Activated T-helper 2 cell treated with anti-CD3 and anti-CD28 coated beads, Interferon-gamma antibody, Interleukin-2, Interleukin-4, amounts not matched to agents 10 μg/mL and 5 μg/mL and 100 μg/mL, durations not matched to agents 14 hours and 24 hours and 36 hours (primary cell): Measurements from ENCODE around the gene SCAMP4. TPM values are rescaled to one million over a fixed set of nuclear protein-coding genes. Genes with fewer than 3 reads are reported as not detected.

Experiments used
- DNase-seq: peaks from one replicate; pipeline ENCODE4 v3.0.0; 2021; ENCODE audit warnings: low spot score
- H3K27ac Mint-ChIP-seq: one replicate; pipeline ENCODE4 v1.8.0; 2021; ENCODE audit warnings: mixed read lengths
- H3K27me3 Mint-ChIP-seq: one replicate; pipeline ENCODE4 v1.8.0; 2021; ENCODE audit warnings: low read depth, mixed read lengths
- H3K36me3 Mint-ChIP-seq: one replicate; pipeline ENCODE4 v1.8.0; 2021; ENCODE audit warnings: low read depth, mixed read lengths
- H3K4me1 Mint-ChIP-seq: one replicate; pipeline ENCODE4 v1.8.0; 2021; ENCODE audit warnings: low read depth, mixed read lengths
- H3K4me3 Mint-ChIP-seq: one replicate; pipeline ENCODE4 v1.8.0; 2021; ENCODE audit warnings: low read depth, mild to moderate bottlenecking, moderate library complexity, mixed read lengths
- H3K9me3 Mint-ChIP-seq: one replicate; pipeline ENCODE4 v1.8.0; 2021; ENCODE audit warnings: mixed read lengths
- intact Hi-C: fragments of 100-400 bp; cut with micrococcal nuclease; formaldehyde crosslinking; loops from one replicate; pipeline ENCODE4 v1.15.1; 2023
- total RNA-seq: library from RNA; stranded (reverse); gene quantifications from 2 replicates; pipeline ENCODE4 v1.2.3, GENCODE V29; 2022

The SCAMP4 gene
- total RNA-seq, 1 donor from 2014 or later, result 37.9 TPM

DNA sequence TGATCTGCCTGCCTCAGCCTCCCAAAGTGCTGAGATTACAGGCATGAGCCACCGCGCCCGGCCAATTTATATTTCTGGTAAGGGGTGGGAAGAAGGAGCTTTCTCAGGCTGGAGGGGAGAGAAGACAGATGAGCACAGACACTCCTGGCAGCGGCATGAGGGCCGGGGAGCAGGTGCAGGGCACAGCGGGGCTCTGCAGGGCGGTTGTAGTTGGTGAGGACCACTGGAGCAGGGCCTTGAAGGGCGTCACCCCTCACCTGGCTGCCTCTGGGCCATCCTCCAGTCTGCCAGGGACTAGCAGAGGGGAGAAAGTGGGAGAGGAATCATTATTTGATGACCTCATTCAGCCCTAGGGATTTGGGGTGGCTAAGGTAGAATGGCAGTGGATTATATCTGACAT is 27.2 kb downstream of the SCAMP4 start:
- intact Hi-C loops, result no loop called here
- H3K9me3 Mint-ChIP-seq, result peaks cover 9% of the 10 kb centered on the region
- H3K36me3 Mint-ChIP-seq, result peaks cover 33% of the 10 kb centered on the region

DNA sequence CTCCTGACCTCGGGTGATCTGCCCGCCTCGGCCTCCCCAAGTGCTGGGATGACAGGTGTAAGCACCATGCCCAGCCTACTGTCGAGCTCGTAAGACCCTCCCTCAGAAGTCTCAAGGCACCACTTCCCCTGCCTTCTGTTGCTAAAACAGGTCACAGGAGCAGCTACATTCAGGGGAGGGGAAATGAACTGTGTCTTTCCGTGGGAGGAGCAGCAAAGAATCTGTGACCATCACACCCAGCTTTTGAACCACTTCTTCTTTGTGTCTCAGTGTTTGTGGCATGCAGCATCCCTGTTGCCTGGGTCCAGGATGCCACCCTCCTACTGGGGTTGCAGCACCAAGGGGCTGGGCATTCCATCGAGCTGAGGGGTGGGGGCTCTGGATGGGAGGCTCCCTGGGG is 28.0 kb downstream of the SCAMP4 start:
- Mint-ChIP-seq H3K27me3 (no peaks in the 10 kb centered on the region), H3K36me3 (peaks cover 27% of the 10 kb centered on the region)

More for the DNA sequence above, 27.2 kb downstream of the SCAMP4 start:
- no peak for DNase-seq
- Mint-ChIP-seq H3K27ac (no peak overlapping the region), H3K27me3 (no peaks in the 10 kb centered on the region), H3K4me1 (peaks cover 13% of the 10 kb centered on the region), H3K4me3 (no peak overlapping the region)

DNA sequence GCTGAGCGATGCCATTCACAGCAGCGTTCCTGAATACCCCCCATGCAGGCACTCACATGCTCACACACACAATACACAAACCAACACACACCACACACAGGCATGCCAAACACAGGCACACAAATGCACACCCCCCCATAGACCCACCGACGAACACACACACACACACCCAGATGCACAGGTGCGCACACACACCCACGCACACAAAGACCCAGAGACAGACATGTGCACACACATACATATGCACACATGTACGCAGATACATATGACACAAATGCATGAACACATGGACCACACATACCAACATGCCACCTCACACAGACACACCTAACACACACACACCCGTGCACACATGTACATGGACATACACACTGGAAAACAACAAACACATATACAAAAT is 28.7 kb downstream of the SCAMP4 start:
- intact Hi-C loops, result no loop called here
- H3K27me3 Mint-ChIP-seq, result no peaks in the 10 kb centered on the region
- H3K4me1 Mint-ChIP-seq, result peaks cover 7% of the 10 kb centered on the region
- no peak overlapping the region for H3K4me3 Mint-ChIP-seq
- H3K36me3 Mint-ChIP-seq, result peaks cover 27% of the 10 kb centered on the region
- no peak for DNase-seq
- H3K27ac Mint-ChIP-seq, result no peak overlapping the region
- peaks cover 9% of the 10 kb centered on the region for H3K9me3 Mint-ChIP-seq

More for the DNA sequence above, 28.0 kb downstream of the SCAMP4 start:
- Mint-ChIP-seq H3K4me1 (peaks cover 7% of the 10 kb centered on the region), H3K27ac (no peak overlapping the region), H3K9me3 (peaks cover 9% of the 10 kb centered on the region), H3K4me3 (no peak overlapping the region)
- no peak for DNase-seq
- intact Hi-C loops, result no loop called here

DNA sequence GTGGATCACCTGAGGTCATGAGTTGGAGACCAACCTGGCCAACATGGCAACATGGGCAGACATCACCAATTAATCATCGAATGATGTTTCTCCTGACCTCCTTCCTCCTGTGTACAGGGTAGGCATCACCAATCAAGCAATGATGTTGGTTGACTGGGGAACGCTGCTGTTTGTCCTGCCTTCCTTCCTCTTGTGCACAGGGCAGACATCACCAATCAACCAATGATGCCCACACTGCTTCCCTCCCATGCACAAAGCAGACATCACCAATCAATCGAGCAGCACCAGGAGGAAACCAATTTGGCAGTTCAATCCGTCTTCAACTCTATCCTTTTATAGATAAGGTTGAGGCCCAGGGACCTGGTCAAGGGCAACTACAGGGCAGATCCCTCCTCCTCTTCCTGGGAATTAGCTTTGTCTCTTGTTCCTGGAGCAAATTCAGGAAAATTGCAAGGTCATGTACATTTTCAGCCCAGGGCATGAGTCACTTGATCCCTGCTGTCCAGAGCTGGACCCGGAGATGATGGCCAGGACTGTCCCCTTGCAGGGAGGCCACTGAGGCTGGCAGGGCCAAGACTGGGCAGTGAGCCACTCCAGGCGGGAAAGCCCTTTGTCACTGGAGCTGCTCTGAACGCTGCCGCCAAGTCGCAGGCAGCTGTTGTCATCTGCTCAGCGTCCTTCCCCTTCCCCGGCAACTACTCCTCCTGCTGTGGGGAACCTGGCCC is 30.4 kb downstream of the SCAMP4 start:
- Mint-ChIP-seq H3K27ac (no peak overlapping the region), H3K9me3 (peaks cover 9% of the 10 kb centered on the region), H3K27me3 (no peaks in the 10 kb centered on the region), H3K4me3 (no peak overlapping the region), H3K36me3 (peaks cover 27% of the 10 kb centered on the region), H3K4me1 (peaks cover 13% of the 10 kb centered on the region)
- intact Hi-C loops, result no loop called here
- no peak for DNase-seq

DNA sequence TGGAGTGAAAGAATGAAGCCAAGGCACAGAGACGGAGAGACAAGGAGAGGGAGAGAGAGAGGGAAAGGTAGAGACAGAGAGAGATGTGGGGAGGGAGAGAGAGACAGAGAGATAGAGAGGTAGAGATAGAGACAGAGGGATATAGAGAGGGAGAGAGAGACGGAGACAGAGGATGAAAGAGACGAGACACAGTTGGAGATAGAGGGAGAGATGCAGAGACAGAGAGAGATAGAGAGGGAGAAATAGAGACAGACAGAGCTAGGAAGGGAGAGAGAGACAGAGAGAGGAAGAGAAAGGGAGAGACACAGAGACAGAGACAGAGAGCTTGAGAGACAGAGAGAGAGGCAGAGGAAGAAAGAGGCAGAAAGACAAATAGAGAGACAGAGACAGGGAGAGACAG is 31.2 kb downstream of the SCAMP4 start:
- Mint-ChIP-seq H3K27ac (no peak overlapping the region), H3K9me3 (peaks cover 9% of the 10 kb centered on the region), H3K4me3 (no peak overlapping the region), H3K27me3 (no peaks in the 10 kb centered on the region), H3K4me1 (peaks cover 13% of the 10 kb centered on the region), H3K36me3 (peaks cover 27% of the 10 kb centered on the region)
- no peak for DNase-seq
- intact Hi-C loops, result no loop called here

DNA sequence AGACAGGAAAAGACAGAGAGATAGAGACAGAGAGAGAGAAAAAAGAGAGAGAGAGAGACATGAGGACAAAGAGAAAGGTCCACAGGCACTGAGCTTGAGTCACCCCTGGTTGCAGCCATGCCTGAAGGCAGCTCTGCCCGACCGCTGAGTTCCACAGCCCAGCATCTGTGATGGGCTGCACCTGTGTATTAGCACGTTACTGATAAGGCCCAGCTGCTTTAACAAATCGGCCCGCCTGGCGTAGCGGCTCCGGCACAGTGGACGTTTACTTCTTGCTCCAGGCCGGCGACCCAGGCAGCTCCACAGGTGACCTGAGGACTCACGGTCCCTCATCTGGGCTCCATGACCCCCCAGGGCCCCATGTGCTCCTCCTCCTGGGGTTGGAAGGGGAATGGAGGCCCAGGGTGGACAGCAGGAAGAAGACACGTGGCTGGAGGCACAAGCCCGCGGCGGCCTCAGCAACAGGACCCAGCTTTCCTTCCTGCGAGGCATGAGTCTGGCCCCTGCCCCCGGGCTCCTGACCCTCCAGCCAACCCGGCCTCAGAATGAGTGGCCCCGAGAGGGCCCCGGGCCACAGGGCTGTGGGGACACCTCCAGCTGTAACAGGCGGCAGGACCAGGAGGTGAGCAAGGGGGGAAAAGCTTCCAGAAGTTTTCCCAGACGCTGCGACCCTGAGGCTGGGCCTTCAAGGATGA is 31.9 kb downstream of the SCAMP4 start:
- peaks cover 4% of the 10 kb centered on the region for H3K9me3 Mint-ChIP-seq
- no peak for DNase-seq
- H3K4me1 Mint-ChIP-seq, result peaks cover 13% of the 10 kb centered on the region
- H3K27ac Mint-ChIP-seq, result peak overlapping the region; percentile 38
- H3K27me3 Mint-ChIP-seq, result no peaks in the 10 kb centered on the region
- no peak overlapping the region for H3K4me3 Mint-ChIP-seq
- H3K36me3 Mint-ChIP-seq, result peaks cover 24% of the 10 kb centered on the region
- intact Hi-C loops, result no loop called here

DNA sequence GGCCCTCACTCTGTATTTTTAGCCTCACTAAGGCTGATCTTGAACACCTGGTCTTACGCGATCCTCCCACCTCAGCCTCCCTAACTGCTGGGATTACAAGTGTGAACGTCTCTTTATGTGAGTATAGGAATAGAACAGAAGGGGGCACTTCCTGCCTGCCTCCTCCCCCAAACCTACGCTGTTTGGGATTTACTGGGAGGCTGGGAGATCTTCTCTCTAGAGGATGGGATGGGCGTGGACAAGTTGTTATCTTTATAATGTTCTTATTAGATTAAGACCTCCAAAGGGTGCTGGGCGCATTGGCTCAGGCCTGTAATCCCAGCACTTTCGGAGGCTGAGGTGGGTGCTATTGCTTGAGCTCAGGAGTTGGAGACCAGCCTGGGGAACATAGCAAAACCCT is 32.9 kb downstream of the SCAMP4 start:
- H3K27me3 Mint-ChIP-seq, result no peaks in the 10 kb centered on the region
- no peak overlapping the region for H3K4me3 Mint-ChIP-seq
- no peaks in the 10 kb centered on the region for H3K9me3 Mint-ChIP-seq
- peaks cover 23% of the 10 kb centered on the region for H3K36me3 Mint-ChIP-seq
- peak overlapping the region; percentile 33 for H3K27ac Mint-ChIP-seq
- no peak for DNase-seq
- intact Hi-C loops, result no loop called here
- H3K4me1 Mint-ChIP-seq, result peaks cover 17% of the 10 kb centered on the region

DNA sequence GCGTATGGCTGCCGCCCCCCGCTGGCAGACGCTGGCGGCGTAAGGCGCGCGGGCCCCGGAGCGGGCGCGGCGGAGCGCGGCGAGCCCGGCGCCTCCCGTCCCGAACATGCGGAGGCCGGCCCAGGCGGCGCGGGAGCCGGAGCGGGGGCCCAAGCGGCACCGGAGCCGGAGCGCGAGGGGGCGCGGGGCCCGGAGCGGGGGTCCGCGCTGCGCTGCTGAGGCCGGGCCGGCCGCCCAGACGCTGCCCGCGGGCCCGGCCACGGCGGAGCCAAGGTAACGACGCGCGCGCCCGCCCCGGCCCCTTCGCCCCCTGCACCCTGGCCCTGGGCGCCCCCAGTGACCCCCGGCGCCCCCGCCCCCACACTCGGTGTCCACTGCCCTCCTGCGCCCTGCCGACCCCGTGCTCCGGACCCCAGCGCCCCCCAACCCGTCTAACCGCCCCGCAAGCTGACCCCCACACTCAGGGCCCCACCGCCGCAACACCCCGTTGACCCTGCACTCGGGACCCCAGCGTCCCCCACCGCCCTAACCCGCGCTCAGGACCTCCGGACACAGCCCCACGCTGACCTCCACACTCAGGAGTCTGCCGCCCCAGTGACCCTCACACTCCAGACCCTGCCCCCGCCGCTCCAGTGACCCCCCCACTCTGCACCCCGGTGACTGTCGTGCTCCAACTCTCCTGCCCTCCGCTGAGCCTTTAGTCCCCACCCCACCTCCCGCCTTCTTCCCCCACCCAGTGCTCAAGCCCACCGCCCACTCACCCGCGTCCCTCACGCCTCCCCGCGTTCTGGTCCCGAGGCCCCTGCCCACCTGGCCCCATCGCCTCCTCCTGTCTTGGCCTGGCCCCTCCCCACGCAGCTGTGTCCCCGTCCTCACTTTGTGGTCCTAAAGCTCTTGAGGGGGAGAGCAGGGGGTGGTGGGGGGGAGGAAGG is 36.2 kb downstream of the SCAMP4 start, which contains the start of gene CSNK1G2:
CSNK1G2 (plus strand) TSS at position 27 of the 932 bp plus-strand sequence. CDS start 28,601 bp downstream, outside the sequence.
- H3K4me1 Mint-ChIP-seq, result peaks cover 26% of the 10 kb centered on the region
- intact Hi-C loops, result no loop called here
- peak within 1 kb of the TSS; percentile 94 for H3K4me3 Mint-ChIP-seq
- H3K36me3 Mint-ChIP-seq, result peaks cover 18% of the 10 kb centered on the region
- no peaks in the 10 kb centered on the region for H3K9me3 Mint-ChIP-seq
- no peak for DNase-seq
- H3K27me3 Mint-ChIP-seq, result no peaks in the 10 kb centered on the region
- H3K27ac Mint-ChIP-seq, result peak within 1 kb of the TSS; percentile 92

DNA sequence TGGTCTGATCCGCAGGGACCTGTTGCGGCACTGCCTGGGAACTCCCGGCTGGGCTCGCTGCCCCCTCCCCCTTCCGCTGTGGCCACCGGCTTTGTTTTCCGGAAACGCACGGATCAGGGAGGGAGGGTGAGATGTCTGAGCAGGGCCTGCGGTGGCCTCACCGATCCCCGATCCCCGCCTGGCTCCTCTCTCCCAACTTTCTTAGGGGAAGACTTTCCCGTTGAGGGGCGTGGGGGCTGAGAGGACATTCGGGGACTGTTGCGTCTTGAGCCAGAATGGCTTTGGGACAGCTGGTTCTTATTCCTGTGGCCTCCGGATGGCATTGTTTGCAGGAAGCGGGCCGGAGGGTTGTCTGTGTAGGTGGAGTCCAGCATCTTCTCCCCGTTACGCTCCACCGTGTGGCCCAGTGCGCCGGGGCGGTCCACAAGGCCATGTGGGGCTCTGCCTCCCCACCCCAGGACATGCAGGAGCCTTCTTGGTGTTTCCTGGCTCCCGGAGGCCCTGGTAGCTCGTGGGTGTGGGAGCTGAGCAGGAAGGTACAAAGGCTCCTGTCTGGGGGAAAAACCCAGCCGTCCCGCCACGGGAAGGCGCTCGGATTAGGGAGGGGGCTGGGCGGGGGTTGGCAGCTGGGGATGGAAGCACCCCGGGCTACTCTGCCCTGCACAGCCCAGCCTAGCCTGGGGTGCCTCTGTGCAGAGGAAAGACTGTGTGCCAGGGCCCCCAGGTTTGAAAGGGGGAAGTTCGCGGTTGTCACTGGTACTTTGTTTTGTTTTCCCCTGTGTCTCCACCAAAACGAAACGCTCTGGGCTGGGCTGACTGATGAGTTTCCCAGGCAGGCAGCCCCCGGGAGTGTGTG is 37.1 kb downstream of the SCAMP4 start:
- H3K27me3 Mint-ChIP-seq, result no peaks in the 10 kb centered on the region
- peak overlapping the region; percentile 94 for H3K4me3 Mint-ChIP-seq
- H3K4me1 Mint-ChIP-seq, result peaks cover 26% of the 10 kb centered on the region
- peak overlapping the region; percentile 90 for H3K27ac Mint-ChIP-seq
- H3K9me3 Mint-ChIP-seq, result no peaks in the 10 kb centered on the region
- DNase-seq, result peak; percentile 81
- intact Hi-C loops, result no loop called here
- peaks cover 14% of the 10 kb centered on the region for H3K36me3 Mint-ChIP-seq

DNA sequence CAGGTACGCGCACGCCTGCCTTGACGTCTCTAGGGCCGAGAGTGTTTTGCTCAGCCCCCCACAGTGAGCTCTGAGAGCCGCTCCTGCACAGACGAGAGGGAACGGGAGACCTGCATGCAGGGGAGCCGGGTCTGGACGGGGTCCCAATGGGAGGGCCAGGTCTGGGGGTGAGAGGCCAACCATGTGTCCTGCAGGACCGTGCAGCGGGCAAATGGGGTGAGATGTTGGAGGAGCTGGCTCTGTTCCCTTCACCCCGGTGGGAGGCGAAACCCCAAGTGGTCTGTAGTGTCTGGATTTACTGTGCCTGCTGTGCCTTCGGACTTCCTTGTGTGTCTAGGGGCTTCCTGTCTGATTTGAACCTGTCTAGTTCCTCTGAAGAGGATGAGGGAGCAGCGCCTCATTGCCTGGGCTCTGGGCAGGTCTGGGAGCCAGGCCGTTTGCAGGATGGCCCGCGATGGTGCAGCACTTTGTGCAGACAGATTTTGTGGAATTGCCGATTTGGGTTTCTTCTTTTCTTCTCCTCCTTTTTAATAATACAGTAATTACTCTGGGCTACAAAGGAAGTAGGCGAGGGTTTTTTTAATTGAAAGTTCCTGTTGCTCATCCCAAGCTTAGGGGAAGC is 37.8 kb downstream of the SCAMP4 start:
- peak overlapping the region; percentile 94 for H3K4me3 Mint-ChIP-seq
- H3K27ac Mint-ChIP-seq, result peak overlapping the region; percentile 90
- H3K27me3 Mint-ChIP-seq, result no peaks in the 10 kb centered on the region
- no peaks in the 10 kb centered on the region for H3K9me3 Mint-ChIP-seq
- peaks cover 26% of the 10 kb centered on the region for H3K4me1 Mint-ChIP-seq
- intact Hi-C loops, result no loop called here
- DNase-seq, result no peak
- peaks cover 14% of the 10 kb centered on the region for H3K36me3 Mint-ChIP-seq

DNA sequence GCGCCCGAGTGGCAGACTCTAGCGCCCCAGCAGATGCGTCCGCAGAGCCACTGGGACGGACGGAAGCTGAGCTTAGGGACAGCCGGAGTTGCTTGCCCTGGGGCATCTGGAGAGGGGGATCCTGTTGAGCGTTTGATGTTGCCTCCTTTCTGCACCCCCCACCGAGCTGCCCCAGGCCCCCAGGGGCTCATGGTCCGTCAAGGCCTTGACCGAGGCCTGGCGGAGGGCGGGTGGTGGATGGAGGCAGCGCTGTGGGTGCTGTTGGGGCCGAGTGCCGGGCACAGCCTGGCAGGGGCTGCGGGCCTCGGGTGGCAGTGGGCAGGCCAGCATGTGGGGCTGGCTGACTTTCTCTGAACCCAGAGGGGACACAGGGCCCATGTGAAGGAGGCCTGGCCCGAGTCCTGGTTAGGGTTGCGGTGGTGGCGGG is 38.5 kb downstream of the SCAMP4 start:
- peak overlapping the region; percentile 94 for H3K4me3 Mint-ChIP-seq
- peaks cover 14% of the 10 kb centered on the region for H3K36me3 Mint-ChIP-seq
- H3K4me1 Mint-ChIP-seq, result peaks cover 26% of the 10 kb centered on the region
- H3K27ac Mint-ChIP-seq, result peak overlapping the region; percentile 90
- H3K9me3 Mint-ChIP-seq, result no peaks in the 10 kb centered on the region
- no peak for DNase-seq
- no peaks in the 10 kb centered on the region for H3K27me3 Mint-ChIP-seq
- intact Hi-C loops, result no loop called here
